ENCODE data around the gene HABP4. TPM values are rescaled to one million over a fixed set of nuclear protein-coding genes. Genes with fewer than 3 reads are reported as not detected.

Gene HABP4
- total and polyA plus RNA-seq, 12 donors, result 20.8 to 30.4 (median 25.3) TPM

GRCh38 chr9:96493757-96494156 lies 43.8 kb downstream of the HABP4 start:
- WGBS, 2 donors, result 85 to 86% methylated on average over 13 of the region's 13 CpGs

GRCh38 chr9:96494215-96494800 lies 44.3 kb downstream of the HABP4 start:
- no peak overlapping the region for H3K27ac ChIP-seq
- intact Hi-C loops (cut with DNase I), result no loop called here
- 83 to 85% methylated on average over 8 of the region's 8 CpGs for whole genome bisulfite sequencing, 2 donors
- no peaks in the 10 kb centered on the region for H3K27me3 ChIP-seq
- ATAC-seq (no peak), DNase-seq (no peak)
- TF ChIP-seq CTCF (IDR thresholded peaks at IDR 0.05), result no peak
- peaks cover 0 to 44% (median 22%) of the 10 kb centered on the region in 9 donors for H3K36me3 ChIP-seq
- peaks cover 0 to 30% (median 12%) of the 10 kb centered on the region in 9 donors for H3K4me1 ChIP-seq
- H3K4me3 ChIP-seq, result no peak overlapping the region
- H3K9me3 ChIP-seq, result no peaks in the 10 kb centered on the region

More at GRCh38 chr9:96493757-96494156, 43.8 kb downstream of the HABP4 start:
- H3K4me3 ChIP-seq, result no peak overlapping the region
- intact Hi-C loops (cut with DNase I), result no loop called here
- H3K36me3 ChIP-seq, result peaks cover 0 to 50% (median 22%) of the 10 kb centered on the region in 9 donors
- TF ChIP-seq CTCF (IDR thresholded peaks at IDR 0.05), result no peak
- peaks cover 0 to 28% (median 12%) of the 10 kb centered on the region in 9 donors for H3K4me1 ChIP-seq
- no peak for ATAC-seq
- no peak for DNase-seq
- H3K27ac ChIP-seq, result no peak overlapping the region
- no peaks in the 10 kb centered on the region for H3K27me3 ChIP-seq
- no peaks in the 10 kb centered on the region for H3K9me3 ChIP-seq

- intact Hi-C loops (cut with DNase I), result no loop called here
- H3K27ac ChIP-seq, result no peak overlapping the region
- H3K4me3 ChIP-seq, result no peak overlapping the region
- no peaks in the 10 kb centered on the region for H3K9me3 ChIP-seq
- ATAC-seq, result no peak
- no peaks in the 10 kb centered on the region for H3K27me3 ChIP-seq
- TF ChIP-seq CTCF (IDR thresholded peaks at IDR 0.05), result no peak
- H3K36me3 ChIP-seq, result peaks cover 0 to 34% (median 13%) of the 10 kb centered on the region in 9 donors
- H3K4me1 ChIP-seq, result peaks cover 0 to 30% (median 12%) of the 10 kb centered on the region in 9 donors
- DNase-seq, result no peak
- WGBS, 2 donors, result 91 to 93% methylated on average over 11 of the region's 11 CpGs
Observed at GRCh38 chr9:96495341-96495740, 45.4 kb downstream of the HABP4 start.

- 96 to 97% methylated on average over 54 to 55 of the region's 55 CpGs for WGBS, 2 donors
- peaks cover 0 to 33% (median 3%) of the 10 kb centered on the region in 9 donors for H3K4me1 ChIP-seq
- no peak overlapping the region for H3K27ac ChIP-seq
- no peaks in the 10 kb centered on the region for H3K9me3 ChIP-seq
- H3K27me3 ChIP-seq, result no peaks in the 10 kb centered on the region
- peaks cover 0 to 22% (median under 1%) of the 10 kb centered on the region in 9 donors for H3K36me3 ChIP-seq
- peak in 1 of 8 donors; percentile 6 for ATAC-seq
- intact Hi-C loops (cut with DNase I), result no loop called here
- no peak overlapping the region for H3K4me3 ChIP-seq
- TF ChIP-seq CTCF (IDR thresholded peaks at IDR 0.05), result no peak
- no peak for DNase-seq
Observed at GRCh38 chr9:96496368-96497116, 46.6 kb downstream of the HABP4 start.

Measured in heart right ventricle (tissue), 16 donors.